BLaER1 (cell line): ENCODE measurements around the gene MTX1.
A peak's percentile ranks its signal among the peaks of the same experiment; 100 is the strongest.

Experiments
- H3K27ac ChIP-seq: shearing (Covaris generic); formaldehyde crosslinking; 2 replicates; pipeline ENCODE4 v1.8.1; 2022
- H3K27me3 ChIP-seq: shearing (Covaris generic); formaldehyde crosslinking; 2 replicates; pipeline ENCODE4 v1.8.1; 2022
- H3K36me3 ChIP-seq: shearing (Covaris generic); formaldehyde crosslinking; 2 replicates; pipeline ENCODE4 v1.8.1; 2022
- H3K4me1 ChIP-seq: shearing (Covaris generic); formaldehyde crosslinking; 2 replicates; pipeline ENCODE4 v1.8.1; 2022
- H3K4me2 ChIP-seq: shearing (Covaris generic); formaldehyde crosslinking; 2 replicates; pipeline ENCODE4 v1.8.1; 2022
- H3K4me3 ChIP-seq: shearing (Covaris generic); formaldehyde crosslinking; 2 replicates; pipeline ENCODE4 v1.8.1; 2022
- H3K9ac ChIP-seq: shearing (Covaris generic); formaldehyde crosslinking; 2 replicates; pipeline ENCODE4 v1.8.1; 2022
- H3K9me3 ChIP-seq: shearing (Covaris generic); formaldehyde crosslinking; 2 replicates; pipeline ENCODE4 v1.8.1; 2022
- H4K20me1 ChIP-seq: shearing (Covaris generic); formaldehyde crosslinking; 2 replicates; pipeline ENCODE4 v1.8.1; 2022
- Cebpa-rat ChIP-seq: shearing (Covaris generic); IDR thresholded peaks from 2 replicates; pipeline ENCODE4 v1.8.1; 2022

MTX1 gene

DNA sequence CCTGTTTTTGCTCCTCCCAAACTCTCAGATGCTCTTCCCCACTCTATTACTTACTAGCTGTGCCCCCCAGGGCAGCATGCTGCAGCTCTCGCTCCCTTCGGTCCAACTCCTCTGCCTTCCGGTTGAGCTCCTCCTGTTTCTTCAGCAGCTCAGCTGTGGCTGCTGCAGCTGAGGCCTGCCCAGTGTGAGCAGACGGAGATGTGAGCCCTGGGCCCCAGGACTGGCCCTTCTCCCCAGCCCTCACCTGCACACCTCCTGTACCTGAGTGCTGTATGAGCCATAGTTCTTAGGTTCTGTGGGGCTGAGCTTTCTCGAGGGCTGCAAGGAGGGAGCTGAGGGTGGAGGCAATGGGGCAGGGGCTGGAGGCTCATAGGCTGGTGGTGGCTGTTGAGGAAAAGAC is 51.8 kb downstream of the MTX1 start:
- H3K27me3 ChIP-seq: no peaks in the 10 kb centered on the region
- peaks cover 36% of the 10 kb centered on the region for H3K4me1 ChIP-seq
- H3K4me3 ChIP-seq: no peak overlapping the region
- peak overlapping the region; percentile 98 for H3K4me2 ChIP-seq
- H3K36me3 ChIP-seq: peaks cover 75% of the 10 kb centered on the region
- H3K9ac ChIP-seq: peak overlapping the region; percentile 86; the same call in 1 of the 2 replicates
- peaks cover 26% of the 10 kb centered on the region for H4K20me1 ChIP-seq
- TF ChIP-seq Cebpa-rat: no peak
- no peaks in the 10 kb centered on the region for H3K9me3 ChIP-seq
- no peak overlapping the region for H3K27ac ChIP-seq

DNA sequence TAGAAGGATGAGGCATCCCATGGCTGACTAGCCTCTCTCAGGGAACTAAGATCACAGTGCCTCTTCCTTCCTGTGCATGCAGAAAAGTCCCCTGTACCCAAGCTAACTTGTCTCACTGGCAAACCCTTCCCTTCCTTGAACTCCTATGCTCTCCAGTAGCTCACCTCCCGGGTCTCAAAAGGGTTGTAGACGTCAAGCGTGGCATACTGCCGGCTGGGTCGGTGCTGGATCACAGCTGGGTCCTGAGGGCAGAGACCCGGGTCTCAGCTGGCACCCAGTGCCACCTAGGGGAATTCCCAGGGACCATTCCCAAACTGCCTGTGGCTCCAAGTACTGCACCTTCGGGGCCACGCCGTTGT is 53.0 kb downstream of the MTX1 start:
- Histone ChIP-seq H3K9ac (peak overlapping the region; percentile 86), H3K27me3 (no peaks in the 10 kb centered on the region), H3K9me3 (no peaks in the 10 kb centered on the region), H3K36me3 (peaks cover 81% of the 10 kb centered on the region), H3K27ac (peak overlapping the region; percentile 78), H4K20me1 (peaks cover 22% of the 10 kb centered on the region), H3K4me1 (peaks cover 25% of the 10 kb centered on the region), H3K4me3 (peak overlapping the region; percentile 82), H3K4me2 (peak overlapping the region; percentile 98)
- TF ChIP-seq Cebpa-rat: no peak

DNA sequence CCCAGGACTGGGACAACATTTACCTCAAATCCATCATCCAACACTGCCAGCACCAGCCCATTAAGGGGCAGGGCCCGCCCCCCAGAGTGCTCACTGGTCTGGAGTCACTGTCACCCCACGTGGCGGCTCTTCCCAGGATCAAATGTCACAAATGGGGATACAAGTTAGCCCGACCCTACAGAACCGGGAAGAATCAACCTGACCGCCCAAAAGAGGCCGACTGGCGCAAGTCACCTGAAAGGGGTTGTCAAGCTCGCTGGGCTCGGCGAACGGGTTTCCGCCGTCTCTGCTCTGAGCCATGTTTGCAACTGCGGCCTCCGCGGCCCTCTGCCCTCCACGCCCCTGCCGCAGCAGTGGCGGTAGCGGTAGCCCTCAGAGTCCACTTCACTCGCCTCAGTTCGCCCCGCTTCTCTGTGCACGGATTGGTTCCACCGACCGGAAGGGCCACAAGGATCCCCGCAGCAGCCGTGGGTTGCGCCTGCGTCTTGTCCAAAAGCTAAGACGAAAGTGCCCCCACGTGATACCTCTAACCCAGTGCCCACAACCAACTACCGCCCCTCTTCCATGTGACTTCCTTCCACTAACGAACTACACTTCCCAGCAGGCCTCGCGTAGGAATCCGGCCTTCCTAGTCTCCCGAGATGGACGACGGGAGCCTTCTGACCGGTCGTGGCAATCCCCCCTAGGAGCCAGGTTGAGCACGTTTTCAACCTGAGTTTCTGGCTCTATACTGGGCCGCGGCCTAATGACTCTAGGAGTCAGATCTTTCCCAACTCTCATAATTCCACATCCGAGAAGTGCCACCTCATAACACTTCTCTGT is 53.6 kb downstream of the MTX1 start, which contains the start of gene SCAMP3:
Gene SCAMP3, minus strand, starts transcription at position 509 of the 822 bp plus-strand sequence. Its CDS starts 209 bp downstream, at position 300.
- H3K27me3 ChIP-seq: no peaks in the 10 kb centered on the region
- H3K4me3 ChIP-seq: peak within 1 kb of the TSS; percentile 82
- peaks cover 19% of the 10 kb centered on the region for H4K20me1 ChIP-seq
- TF ChIP-seq Cebpa-rat: no peak
- H3K9ac ChIP-seq: peak within 1 kb of the TSS; percentile 86
- peak within 1 kb of the TSS; percentile 98 for H3K4me2 ChIP-seq
- peaks cover 81% of the 10 kb centered on the region for H3K36me3 ChIP-seq
- peaks cover 24% of the 10 kb centered on the region for H3K4me1 ChIP-seq
- H3K9me3 ChIP-seq: no peaks in the 10 kb centered on the region
- peak within 1 kb of the TSS; percentile 78 for H3K27ac ChIP-seq

DNA sequence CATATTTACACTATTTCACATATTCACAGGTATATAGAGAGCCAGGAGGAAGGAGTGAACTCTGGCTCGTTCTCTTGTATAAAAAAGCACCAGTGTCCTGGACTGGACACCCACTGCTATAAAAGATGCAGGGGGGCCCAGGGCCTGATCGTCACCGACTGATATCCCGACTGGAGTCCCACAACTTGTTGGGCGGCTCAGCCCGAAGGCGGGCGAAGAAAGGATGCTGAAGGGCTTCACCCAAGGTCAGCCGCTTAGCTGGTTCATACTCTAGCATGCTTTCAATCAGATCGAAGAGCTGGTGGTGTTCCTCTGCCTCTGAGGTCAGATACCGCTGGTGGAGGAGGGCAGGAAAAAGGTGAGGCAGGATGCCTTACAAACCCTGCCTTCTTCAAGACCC is 54.6 kb downstream of the MTX1 start:
- no peaks in the 10 kb centered on the region for H3K27me3 ChIP-seq
- H4K20me1 ChIP-seq: peaks cover 25% of the 10 kb centered on the region
- H3K4me1 ChIP-seq: peaks cover 24% of the 10 kb centered on the region
- H3K4me3 ChIP-seq: no peak overlapping the region
- no peak overlapping the region for H3K9ac ChIP-seq
- no peak overlapping the region for H3K4me2 ChIP-seq
- no peak for TF ChIP-seq Cebpa-rat
- peaks cover 81% of the 10 kb centered on the region for H3K36me3 ChIP-seq
- no peaks in the 10 kb centered on the region for H3K9me3 ChIP-seq
- H3K27ac ChIP-seq: no peak overlapping the region
